Naive thymus-derived CD4-positive, alpha-beta T cell (primary cell): ENCODE measurements around the gene APOA1. TPM values are rescaled to one million over a fixed set of nuclear protein-coding genes. Genes with fewer than 3 reads are reported as not detected.

Source experiments
- polyA plus RNA-seq, 2 donors: library from polyadenylated mRNA; unstranded; fragments of 300-500 nt; fragmentation: Illumina TruSeq; gene quantifications; one replicate each; pipeline ENCODE4 v1.2.3, GENCODE V29; 2021
- total RNA-seq, 6 experiments: library from RNA in 5 of 6; stranded (reverse) in 5 of 6; gene quantifications; 1 replicate in 5 of 6; 2 replicates in 1 of 6; pipeline ENCODE4 v1.2.3 and lab custom pipeline; 2021 to 2026

APOA1 gene
- total and polyA plus RNA-seq, 7 experiments from 2014 or later = 0.24 to 0.70 (median 0.51) TPM; not detected in 2

Other genes with a start within 250 kb of the APOA1 start
- 10 to 100 TPM; 10.3 to 32.0 (median 20.3) TPM for gene BUD13, start 64.6 kb downstream of the APOA1 start, total RNA-seq
- gene BUD13, start 64.6 kb downstream of the APOA1 start, polyA plus RNA-seq = 10 to 100 TPM in 1 of 2 donors, 1 to 10 TPM in 1; 9.4 to 27.9 TPM
- 100 to 1,000 TPM in 1 of 5 experiments, 10 to 100 TPM in 4; 65.8 to 117 (median 68.8) TPM for gene ZPR1, start 49.6 kb downstream of the APOA1 start, total RNA-seq
- gene ZPR1, start 49.6 kb downstream of the APOA1 start, polyA plus RNA-seq = 10 to 100 TPM; 30.9 to 38.8 TPM
- gene APOA5, start 45.7 kb downstream of the APOA1 start, total RNA-seq = not detected
- gene APOA5, start 45.7 kb downstream of the APOA1 start, polyA plus RNA-seq = not detected
- not detected for gene APOA4, start 14.3 kb downstream of the APOA1 start, total RNA-seq
- gene APOA4, start 14.3 kb downstream of the APOA1 start, polyA plus RNA-seq = not detected
- gene APOC3, start 7.7 kb downstream of the APOA1 start, total RNA-seq = not detected
- not detected for gene APOC3, start 7.7 kb downstream of the APOA1 start, polyA plus RNA-seq